ENCODE data around the gene NUCB1.
"Not testable (repeated sequence)": the region's sequence is repeated elsewhere in the genome, so short reads cannot be mapped to it uniquely, and the experiment has no call there.

NUCB1 gene

DNA sequence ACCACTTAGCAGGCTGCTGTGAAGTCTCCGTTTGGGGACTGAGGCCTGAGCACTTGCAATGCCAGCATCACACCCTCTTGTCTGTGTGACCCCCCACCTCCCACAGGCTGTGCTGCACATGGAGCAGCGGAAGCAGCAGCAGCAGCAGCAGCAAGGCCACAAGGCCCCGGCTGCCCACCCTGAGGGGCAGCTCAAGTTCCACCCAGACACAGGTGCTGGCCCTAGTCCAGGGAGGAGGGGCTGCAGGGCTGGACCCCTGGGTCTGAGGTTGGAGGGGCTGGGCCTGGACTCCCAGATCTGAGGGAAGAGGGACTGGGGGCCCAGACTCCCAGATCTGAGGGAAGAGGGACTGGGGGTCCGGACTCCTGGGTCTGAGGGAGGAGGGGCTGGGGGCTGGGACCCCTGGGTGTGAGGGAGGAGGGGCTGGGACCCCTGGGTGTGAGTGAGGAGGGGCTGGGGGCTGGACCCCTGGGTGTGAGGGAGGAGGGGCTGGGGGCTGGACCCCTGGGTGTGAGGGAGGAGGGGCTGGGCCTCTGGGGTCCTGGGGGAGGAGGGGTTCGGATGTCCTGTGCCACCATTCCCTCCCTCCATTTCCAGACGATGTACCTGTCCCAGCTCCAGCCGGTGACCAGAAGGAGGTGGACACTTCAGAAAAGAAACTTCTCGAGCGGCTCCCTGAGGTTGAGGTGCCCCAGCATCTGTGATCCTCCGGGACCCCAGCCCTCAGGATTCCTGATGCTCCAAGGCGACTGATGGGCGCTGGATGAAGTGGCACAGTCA lies 21.8 kb downstream of the NUCB1 start:
- no peak for FAIRE-seq

DNA sequence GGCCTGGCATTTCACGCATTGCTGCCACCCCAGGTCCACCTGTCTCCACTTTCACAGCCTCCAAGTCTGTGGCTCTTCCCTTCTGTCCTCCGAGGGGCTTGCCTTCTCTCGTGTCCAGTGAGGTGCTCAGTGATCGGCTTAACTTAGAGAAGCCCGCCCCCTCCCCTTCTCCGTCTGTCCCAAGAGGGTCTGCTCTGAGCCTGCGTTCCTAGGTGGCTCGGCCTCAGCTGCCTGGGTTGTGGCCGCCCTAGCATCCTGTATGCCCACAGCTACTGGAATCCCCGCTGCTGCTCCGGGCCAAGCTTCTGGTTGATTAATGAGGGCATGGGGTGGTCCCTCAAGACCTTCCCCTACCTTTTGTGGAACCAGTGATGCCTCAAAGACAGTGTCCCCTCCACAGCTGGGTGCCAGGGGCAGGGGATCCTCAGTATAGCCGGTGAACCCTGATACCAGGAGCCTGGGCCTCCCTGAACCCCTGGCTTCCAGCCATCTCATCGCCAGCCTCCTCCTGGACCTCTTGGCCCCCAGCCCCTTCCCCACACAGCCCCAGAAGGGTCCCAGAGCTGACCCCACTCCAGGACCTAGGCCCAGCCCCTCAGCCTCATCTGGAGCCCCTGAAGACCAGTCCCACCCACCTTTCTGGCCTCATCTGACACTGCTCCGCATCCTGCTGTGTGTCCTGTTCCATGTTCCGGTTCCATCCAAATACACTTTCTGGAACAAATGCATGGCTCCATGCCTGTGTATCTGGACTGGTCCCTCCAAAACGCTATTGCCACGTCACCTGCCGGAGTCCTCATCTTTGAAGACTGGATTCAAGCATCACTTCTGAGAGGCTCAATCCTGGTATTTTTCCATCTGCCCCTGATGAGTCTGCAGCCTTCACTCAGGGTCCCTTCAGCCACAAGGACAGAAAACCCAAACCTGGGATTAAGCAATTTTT lies 22.7 kb downstream of the NUCB1 start:
- no peak for FAIRE-seq
- TF ChIP-seq, protein P1, sequence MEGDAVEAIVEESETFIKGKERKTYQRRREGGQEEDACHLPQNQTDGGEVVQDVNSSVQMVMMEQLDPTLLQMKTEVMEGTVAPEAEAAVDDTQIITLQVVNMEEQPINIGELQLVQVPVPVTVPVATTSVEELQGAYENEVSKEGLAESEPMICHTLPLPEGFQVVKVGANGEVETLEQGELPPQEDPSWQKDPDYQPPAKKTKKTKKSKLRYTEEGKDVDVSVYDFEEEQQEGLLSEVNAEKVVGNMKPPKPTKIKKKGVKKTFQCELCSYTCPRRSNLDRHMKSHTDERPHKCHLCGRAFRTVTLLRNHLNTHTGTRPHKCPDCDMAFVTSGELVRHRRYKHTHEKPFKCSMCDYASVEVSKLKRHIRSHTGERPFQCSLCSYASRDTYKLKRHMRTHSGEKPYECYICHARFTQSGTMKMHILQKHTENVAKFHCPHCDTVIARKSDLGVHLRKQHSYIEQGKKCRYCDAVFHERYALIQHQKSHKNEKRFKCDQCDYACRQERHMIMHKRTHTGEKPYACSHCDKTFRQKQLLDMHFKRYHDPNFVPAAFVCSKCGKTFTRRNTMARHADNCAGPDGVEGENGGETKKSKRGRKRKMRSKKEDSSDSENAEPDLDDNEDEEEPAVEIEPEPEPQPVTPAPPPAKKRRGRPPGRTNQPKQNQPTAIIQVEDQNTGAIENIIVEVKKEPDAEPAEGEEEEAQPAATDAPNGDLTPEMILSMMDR (IDR thresholded peaks at IDR 0.05; ENCODE audit: insufficient read depth, missing control alignments), result no peak
- no peak for DNase-seq (ENCODE audit: insufficient read length, low spot score)

More for the DNA sequence above, 21.8 kb downstream of the NUCB1 start:
- TF ChIP-seq, protein P1 (IDR thresholded peaks at IDR 0.05; ENCODE audit: insufficient read depth, missing control alignments), result no peak
- no peak for DNase-seq (ENCODE audit: insufficient read length, low spot score)

DNA sequence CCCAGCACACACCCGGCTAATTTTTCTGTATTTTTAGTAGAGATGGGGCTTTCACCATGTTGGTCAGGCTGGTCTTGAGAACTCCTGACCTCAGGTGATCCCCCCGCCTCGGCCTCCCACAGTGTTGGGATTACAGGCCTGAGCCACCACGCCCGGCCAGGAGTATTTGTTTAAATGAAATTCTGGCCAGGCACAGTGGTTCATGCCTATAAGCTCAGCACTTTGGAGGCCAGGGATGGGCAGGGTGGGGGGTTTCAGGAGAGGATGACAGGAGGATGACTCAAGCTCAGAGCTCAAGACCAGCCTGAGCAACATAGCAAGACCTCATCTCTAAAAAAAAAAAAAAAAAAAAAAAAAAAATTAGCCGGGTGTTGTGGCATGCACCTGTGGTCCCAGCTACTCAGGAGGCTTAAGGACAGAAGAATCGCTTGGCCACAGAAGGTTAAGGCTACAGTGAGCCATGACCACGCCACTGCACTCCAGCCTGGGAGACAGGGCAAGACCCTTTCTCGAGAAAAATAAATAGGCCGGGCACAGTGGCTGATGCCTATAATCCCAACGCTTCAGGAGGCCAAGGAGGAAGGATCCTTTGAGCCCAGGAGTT lies 25.2 kb downstream of the NUCB1 start:
- DNase-seq (ENCODE audit: insufficient read length, low spot score), result no peak
- FAIRE-seq, result no peak
- TF ChIP-seq, protein P1 (IDR thresholded peaks at IDR 0.05; ENCODE audit: insufficient read depth, missing control alignments), result no peak

DNA sequence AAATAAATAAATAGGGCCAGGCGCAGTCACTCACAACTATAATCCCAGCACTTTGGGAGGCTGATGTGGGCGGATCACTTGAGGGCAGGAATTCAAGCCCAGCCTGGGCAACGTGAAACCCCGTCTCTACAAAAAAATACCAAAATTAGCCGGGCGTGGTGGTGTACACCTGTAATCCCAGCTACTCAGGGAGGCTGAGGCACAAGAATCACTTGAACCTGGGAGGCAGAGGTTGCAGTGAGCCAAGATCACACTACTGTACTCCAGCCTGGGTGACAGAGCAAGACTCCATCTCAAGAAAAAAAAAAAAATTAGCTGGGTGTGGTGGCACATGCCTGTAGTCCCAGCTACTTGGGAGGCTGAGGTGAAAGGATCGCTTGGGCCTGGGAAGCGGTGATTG lies 25.8 kb downstream of the NUCB1 start:
- not testable (repeated sequence) for FAIRE-seq; DNase-seq (ENCODE audit: insufficient read length, low spot score)

DNA sequence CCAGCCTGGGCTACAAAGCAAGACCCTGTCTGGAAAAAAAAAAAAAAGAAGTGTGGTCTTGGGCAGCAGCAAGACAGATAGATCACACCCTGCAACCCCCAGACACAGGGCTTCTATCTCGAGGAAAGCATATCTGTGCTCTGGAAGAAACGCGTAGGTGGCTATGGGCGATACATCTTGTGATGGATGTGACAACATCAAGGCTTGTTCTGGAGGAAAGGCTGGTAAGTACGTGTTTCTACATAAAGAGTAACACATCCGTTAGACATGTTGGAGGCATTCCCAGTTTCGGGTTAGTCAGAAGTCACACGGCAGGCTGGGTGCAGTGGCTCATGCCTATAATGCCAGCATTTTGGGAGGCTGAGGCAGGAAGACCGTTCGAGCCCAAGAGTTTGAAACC lies 26.8 kb downstream of the NUCB1 start:
- FAIRE-seq (no peak), DNase-seq (ENCODE audit: insufficient read length, low spot score) (no peak)
- TF ChIP-seq, protein P1 (IDR thresholded peaks at IDR 0.05; ENCODE audit: insufficient read depth, missing control alignments), result no peak

DNA sequence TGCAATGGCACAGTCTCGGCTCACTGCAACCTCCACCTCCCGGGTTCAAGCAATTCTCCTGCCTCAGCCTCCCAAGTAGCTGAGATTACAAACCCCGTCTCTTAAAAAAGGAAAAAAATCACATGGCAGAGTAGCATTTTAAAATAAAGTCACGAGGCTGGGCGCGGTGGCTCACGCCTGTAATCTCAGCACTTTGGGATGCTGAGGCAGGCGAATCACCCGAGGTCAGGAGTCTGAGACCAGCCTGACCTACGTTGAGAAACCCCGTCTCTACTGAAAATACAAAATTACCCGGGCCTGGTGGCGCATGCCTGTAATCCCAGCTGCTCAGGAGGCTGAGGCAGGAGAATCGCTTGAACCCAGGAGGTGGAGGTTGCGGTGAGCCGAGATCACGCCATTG lies 27.6 kb downstream of the NUCB1 start:
- not testable (repeated sequence) for DNase-seq (ENCODE audit: insufficient read length, low spot score); FAIRE-seq

DNA sequence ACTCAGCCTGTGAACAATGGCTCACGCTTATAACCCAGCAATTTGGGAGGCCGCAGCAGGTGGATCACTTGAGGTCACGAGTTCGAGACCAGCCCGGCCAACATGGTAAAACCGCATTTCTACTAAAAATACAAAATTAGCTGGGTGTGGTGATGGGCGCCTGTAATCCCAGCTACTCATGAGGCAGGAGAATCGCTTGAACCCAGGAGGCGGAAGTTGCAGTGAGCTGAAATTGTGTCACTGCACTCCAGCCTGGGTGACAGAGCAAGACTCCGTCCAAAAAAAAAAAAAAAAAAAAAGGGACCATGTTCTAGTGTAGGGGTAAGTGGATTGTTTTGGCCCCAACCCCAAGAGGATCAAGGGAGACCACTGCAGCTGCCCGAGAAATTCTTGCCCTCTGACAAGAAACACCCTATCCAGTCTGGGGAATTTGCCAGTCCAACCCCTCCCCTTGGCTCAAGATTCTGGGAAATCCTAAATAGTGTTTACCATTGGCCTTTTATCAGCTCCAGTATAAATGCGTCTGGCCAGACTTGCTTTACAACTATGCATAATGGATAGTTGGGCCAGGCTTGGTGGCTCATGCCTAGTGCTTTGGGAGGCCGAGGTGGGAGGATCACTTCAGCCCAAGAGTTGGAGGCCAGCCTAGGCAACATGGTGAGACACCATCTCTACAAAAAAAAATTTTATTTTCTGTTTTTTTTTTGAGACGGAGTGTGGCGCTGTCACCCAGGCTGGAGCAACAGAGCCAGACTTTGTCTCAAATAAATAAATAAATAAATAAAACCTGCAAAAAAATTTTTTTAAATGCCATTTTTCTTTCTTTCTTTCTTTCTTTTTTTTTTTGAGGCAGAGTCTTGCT lies 28.3 kb downstream of the NUCB1 start:
- no peak for DNase-seq (ENCODE audit: insufficient read length, low spot score)
- no peak for FAIRE-seq
- TF ChIP-seq, protein P1 (IDR thresholded peaks at IDR 0.05; ENCODE audit: insufficient read depth, missing control alignments), result no peak

Data from D721Med (cell line).